ENCODE measurements around the gene TNFRSF1B.

Gene TNFRSF1B

DNA sequence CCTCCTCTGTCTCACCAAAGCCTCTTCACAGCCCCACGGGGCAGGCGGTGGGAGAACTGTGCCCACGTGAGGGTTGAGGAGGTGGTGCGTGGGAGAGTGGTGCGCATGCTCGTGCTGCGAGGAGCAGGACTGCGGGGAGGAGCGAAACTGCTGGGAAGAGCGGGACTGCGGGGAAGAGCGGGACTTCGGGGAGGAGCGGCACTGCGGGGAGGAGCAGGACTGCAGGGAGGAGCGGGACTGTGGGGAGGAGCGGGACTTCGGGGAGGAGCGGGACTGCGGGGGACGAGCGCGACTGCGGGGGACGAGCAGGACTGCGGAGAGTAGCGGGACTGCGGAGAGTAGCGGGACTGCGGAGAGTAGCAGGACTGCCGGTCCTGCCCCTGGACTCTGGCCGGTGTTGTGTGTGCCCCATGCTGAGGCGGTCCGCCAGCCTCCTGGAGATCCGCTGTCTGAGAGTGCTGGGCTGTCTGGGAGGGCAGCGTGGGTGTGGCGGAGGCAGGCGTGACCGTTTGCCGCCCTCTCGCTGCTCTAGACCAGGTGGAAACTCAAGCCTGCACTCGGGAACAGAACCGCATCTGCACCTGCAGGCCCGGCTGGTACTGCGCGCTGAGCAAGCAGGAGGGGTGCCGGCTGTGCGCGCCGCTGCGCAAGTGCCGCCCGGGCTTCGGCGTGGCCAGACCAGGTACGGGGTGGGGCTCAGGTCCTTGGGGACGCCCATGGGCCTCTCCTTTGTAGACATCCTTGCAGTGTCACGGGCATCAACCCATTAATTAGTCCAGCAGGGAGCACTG lies 24.6 kb downstream of the TNFRSF1B start:
- no peak for DNase-seq (ENCODE audit: low spot score)

DNA sequence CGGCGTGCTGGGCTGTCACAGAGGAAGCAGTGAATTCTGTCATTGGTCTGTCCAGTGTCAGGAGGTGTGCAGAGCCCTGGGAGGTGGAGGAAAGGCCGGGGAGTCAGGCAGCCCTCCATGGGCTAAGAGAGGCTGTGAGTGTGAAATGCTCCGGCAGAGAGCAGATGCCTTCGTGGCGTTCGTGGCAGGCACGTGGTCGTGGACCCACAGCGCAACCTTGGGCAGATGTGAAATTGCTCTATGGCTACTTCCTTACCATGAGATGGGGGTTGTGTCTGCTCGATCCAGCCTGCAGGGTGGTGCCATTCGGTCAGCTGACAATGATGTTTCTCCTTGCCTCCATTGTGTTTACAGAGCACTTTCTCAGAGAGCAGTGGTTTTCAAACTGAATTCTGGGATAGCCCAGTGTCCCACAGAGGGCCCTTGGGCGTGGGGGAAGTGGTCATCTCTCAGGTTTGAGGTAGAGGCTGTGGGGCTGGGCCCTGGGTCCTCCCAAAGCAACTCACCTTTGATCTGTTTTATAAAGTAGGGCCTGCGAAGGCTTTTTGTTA lies 27.9 kb downstream of the TNFRSF1B start:
- no peak for DNase-seq (ENCODE audit: low spot score)

DNA sequence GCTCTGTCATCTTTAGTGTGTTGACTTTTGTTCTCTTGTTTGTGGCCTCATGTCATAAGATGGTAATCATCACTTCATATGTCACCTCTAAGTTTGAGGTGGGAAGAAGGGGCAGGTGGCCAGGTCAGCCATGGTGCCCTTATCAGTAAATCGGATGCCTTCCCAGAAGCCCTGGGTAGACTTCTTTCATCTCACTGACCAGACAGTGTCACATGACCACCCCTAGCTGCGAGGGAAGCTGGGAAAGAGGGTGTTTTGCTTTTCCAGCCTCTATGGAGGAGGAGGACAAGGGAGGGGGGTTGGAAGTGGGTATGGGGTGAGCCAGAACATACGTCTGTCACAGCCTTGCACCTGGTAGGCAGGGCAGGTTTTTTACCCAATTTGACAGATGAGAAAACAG lies 28.6 kb downstream of the TNFRSF1B start:
- DNase-seq (ENCODE audit: low spot score) = no peak

DNA sequence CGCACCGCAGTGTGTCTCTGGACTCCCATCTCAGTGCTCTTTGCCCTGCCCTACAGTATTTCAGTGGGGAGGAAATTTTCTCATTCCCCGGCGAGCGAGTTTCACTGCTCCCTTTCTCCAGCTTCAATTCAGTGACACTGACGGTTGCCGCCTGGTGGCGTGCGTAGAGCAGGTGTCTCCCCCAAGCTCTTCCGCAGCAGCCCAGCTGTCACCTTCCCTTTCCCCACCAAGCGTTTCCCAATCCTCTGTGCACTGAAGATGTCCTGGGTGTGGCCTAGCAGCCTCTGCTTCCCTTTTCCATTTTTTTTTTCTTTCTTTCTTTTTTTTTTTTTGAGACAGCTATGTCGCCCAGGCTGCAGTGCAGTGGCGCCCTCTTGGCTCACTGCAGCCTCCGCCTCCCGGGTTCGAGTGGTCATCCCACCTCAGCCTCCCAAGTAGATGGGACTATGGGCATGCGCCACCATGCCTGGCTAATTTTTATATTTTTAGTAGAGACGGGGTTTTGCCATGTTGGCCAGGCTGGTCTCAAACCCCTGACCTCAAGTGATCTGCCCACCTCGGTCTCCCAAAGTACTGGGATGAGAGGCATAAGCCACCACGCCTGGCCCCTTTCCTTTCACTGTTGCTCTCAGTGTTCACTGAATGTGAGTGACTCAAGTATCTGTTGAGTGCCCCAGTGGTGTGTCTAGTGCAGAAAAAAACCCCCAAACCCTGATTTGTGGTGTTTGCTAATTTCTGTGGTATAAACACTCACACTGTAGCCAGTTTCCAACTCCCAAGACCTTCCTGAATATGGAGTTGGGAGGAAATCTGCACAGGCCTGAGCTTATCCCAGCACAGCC lies 30.1 kb downstream of the TNFRSF1B start:
- no peak for DNase-seq (ENCODE audit: low spot score)

DNA sequence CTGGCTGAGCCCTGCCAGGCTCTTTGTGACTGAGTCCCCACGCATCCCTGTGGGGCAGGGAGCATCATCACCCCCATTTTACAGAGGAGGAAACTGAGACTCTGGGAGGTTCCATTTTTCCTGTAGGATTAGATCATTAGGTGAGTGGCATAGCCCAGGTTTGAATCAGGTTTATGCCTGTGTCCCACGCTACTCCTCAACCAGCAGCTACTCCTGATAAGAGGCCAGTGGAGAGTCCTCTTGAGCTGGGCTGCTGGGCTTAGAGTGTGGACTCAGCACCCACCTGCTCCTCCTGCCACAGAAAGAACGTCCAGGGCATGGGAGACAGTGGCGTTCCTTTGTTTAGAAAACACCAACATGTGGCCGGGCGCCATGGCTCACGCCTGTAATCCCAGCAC lies 30.7 kb downstream of the TNFRSF1B start:
- DNase-seq (ENCODE audit: low spot score) = no peak

DNA sequence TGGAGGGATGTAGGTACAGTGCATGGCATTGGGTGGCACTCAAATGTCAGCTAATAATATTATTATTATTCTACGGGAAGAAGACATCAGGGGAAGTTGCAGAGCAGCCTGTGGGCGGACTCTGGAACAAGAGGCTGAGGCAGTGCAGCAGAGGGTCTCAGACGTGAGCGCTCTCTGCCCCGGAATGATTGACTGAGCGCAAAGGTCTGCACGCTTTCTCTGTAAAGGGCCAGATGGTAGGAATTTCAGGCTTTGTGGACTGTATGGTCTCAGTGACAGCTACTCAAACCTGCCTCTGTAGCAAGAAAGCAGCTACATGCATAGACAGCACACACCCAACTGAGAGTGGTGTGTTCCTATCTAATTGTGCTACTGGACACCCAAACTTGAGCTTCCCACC lies 33.4 kb downstream of the TNFRSF1B start:
- DNase-seq (ENCODE audit: low spot score) = no peak

DNA sequence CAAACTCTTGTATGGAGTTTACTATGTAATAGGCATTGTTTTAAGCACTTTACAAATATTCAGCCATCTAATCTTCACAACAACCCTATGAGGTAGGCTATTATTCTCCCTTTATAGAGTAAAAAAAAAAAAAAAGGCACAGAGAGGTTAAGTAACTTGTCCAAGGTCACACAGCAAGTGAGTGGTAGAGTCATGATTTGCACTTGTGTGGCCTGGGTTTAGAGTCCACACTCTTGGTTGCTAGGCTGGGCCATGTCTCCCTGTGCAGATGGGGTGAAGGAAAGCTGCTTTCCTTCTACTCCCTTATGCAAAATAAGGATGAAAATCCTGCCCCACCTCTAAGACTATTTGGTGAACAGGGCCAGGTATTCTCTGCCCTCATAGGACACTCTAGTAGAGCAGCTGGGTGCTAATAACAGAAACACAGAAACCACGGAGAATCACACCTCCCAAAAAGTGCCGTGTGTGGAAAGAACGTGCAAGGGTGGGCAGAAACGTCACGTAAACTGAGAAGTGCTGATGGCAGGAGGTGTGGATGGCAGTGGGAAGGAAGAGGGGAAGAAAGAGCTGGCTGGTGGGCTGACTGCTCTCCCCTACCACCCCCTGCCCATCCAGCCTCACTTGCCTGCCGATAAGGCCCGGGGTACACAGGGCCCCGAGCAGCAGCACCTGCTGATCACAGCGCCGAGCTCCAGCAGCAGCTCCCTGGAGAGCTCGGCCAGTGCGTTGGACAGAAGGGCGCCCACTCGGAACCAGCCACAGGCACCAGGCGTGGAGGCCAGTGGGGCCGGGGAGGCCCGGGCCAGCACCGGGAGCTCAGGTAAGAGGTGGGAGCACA lies 34.8 kb downstream of the TNFRSF1B start:
- no peak for DNase-seq (ENCODE audit: low spot score)

DNA sequence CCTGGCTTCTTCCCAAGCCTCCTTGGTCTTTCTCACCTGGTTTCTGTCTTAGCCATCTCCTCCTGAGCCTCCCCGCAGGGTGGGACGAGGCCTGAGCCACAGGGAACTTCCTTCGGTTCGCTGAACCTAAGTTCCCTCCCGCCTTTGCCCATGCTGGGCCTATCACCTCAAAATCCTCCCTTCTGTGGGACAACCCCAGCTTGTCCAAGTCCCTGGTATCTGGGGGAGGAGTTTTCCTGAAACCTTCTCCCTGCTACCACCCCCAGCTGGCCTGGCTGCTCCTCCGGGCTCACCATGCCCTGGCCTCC lies 35.4 kb downstream of the TNFRSF1B start:
- DNase-seq (ENCODE audit: low spot score) = no peak

DNA sequence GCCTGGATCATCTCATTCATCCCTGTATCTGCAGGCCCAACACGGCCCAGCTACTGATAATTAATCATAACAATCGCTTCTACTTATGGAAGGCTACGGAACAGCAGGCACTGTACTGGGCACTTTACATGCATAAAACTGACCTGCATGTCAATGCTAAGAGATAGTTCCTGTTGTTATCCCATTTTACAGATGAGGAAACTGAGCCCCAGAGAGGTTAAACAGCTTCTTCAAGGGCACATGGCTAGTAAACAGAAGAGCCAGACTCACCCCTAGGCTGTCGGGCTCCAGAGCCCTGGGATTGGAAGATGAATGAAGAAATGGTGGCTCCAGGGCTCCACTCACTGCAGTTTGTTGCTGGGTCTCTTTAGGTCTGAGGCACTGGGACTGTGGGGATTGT lies 35.8 kb downstream of the TNFRSF1B start:
- no peak for DNase-seq (ENCODE audit: low spot score)

DNA sequence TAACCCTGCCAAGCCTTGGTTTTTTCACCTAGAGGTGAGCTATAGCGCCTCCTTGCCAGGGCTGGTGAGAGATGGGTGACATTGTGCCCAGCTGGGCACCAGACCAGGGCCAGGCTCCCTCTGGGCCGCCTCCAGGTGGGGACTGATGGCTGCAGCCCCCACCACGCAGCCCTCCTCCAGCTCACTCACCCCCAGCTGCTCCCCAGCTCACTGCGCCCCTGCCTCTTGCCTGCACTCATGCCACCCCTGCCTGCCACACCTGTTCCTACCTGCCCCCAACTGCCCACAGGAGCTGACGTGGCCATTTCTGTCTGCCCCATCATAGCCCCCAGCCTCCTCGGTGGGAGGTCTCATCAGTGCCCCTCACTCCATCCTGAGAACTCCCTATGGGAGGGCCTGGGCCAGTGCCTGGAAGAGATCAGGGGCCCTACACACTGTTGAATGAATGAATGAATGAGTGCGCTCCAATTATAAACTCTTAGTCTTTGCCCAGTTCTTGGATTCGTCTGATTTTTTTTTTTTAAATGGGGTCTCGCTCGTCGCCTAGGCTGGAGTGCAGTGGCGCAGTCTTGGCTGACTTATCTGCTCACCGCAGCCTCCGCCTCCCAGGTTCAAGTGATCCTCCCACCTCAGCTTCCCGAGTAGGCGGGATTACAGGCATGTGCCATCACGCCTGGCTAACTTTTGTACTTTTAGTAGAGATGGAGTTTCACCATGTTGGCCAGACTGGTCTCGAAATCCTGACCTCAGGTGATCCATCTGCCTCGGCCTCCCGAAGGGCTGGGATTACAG lies 36.6 kb downstream of the TNFRSF1B start:
- no peak for DNase-seq (ENCODE audit: low spot score)

DNA sequence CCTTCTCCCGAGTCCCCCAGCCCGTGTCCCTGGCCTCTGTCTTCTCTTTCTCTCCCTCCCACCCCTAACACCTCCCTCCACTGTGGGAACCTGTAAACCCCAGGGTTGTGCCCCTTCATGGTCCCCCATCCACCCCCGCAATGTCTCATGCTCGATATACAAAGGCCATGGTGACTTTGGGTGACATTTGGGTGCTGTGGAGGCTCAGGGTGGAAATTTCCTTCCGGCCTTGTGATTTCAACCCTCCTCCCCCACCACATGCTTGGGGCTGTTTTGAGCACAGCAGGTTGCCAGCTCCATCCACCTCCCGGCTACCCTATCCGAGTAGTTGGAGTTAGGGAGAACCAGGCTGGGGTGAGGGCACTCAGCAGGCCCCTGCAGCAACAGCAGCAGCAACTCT lies 37.3 kb downstream of the TNFRSF1B start:
- DNase-seq (ENCODE audit: low spot score) = no peak

DNA sequence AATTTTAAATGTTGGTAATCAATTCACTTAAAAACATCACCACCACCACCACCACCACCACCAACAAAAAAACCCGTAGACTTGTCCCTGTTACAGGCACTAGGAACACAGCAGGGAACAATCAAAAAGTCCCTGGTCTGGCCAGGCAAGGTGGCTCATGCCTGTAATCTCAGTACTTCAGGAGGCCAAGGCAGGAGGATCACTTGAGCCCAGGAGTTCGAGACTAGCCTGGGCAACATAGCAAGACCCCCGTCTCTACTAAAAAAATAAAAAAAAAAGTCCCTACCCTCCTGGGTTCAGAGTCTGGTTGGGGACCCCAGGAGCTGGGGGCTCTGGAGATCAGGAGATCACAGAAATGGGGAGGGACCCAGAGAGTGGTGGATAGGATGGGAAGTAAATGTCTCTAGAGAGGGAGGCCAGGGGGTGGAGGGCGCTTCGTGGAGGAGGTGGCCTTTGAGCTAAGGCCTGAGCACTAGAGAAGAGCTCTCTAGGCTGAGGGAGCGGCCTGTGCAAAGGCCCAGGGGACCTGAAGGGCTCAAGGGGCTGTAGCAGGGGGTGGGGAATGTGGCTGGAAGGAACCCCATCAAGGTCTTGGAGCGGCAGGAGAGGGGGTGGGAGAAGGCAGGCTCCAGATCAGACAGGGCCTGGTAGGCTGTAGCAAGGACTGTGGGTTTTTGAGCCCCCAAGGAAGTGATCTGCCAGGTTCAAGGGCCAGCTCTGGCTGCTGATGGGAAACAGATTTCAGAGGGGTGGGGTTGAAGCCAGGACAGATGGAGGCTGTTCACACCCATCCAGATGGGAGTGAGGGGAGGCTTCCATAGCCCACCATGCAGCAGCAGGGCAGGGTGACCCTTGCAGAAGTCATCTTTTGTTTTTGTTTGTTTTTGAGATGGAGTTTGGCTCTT lies 38.2 kb downstream of the TNFRSF1B start:
- no peak for DNase-seq (ENCODE audit: low spot score)

DNA sequence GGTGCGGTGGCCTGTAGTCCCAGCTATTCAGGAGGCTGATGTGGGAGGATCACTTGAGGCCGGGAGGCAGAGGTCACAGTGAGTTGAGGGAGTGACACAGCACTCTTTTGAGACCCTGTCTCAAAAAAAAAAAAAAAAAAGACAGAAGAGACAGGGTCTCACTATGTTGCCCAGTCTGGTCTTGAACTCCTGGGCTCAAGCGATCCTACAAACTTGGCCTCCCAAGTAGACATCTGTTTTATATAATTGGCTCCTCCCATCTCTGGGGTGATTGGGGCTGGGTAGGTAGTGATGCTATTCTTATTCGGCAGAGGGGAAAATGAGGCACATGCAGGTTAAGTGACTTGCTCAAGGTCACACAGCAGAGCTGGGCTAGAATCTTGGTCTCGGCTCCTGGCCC lies 39.4 kb downstream of the TNFRSF1B start:
- no peak for DNase-seq (ENCODE audit: low spot score)

DNA sequence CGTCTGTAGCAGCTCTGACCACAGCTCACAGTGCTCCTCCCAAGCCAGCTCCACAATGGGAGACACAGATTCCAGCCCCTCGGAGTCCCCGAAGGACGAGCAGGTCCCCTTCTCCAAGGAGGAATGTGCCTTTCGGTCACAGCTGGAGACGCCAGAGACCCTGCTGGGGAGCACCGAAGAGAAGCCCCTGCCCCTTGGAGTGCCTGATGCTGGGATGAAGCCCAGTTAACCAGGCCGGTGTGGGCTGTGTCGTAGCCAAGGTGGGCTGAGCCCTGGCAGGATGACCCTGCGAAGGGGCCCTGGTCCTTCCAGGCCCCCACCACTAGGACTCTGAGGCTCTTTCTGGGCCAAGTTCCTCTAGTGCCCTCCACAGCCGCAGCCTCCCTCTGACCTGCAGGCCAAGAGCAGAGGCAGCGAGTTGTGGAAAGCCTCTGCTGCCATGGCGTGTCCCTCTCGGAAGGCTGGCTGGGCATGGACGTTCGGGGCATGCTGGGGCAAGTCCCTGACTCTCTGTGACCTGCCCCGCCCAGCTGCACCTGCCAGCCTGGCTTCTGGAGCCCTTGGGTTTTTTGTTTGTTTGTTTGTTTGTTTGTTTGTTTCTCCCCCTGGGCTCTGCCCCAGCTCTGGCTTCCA lies 40.1 kb downstream of the TNFRSF1B start:
- DNase-seq (ENCODE audit: low spot score) = no peak

DNA sequence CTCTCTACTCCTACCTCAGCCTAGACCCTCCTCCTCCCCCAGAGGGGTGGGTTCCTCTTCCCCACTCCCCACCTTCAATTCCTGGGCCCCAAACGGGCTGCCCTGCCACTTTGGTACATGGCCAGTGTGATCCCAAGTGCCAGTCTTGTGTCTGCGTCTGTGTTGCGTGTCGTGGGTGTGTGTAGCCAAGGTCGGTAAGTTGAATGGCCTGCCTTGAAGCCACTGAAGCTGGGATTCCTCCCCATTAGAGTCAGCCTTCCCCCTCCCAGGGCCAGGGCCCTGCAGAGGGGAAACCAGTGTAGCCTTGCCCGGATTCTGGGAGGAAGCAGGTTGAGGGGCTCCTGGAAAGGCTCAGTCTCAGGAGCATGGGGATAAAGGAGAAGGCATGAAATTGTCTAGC lies 41.5 kb downstream of the TNFRSF1B start:
- DNase-seq (ENCODE audit: low spot score) = no peak

DNA sequence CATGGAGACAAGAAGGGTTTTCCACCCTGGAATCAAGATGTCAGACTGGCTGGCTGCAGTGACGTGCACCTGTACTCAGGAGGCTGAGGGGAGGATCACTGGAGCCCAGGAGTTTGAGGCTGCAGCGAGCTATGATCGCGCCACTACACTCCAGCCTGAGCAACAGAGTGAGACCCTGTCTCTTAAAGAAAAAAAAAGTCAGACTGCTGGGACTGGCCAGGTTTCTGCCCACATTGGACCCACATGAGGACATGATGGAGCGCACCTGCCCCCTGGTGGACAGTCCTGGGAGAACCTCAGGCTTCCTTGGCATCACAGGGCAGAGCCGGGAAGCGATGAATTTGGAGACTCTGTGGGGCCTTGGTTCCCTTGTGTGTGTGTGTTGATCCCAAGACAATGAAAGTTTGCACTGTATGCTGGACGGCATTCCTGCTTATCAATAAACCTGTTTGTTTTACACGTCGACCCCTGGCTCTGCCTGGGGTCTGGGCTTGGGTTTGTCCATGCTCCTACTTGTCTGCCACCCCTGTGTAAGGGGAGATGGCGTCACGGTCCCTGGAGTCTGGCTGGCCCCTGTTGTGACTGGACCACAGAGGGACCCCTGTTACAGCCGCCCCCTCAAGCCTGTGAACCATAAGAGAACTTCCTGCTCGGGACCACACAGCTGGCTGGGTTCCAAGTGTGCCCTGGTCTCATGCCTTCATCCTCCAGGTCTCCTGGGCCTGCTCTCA lies 42.1 kb downstream of the TNFRSF1B start:
- peak; percentile 76 for DNase-seq (ENCODE audit: low spot score)

DNA sequence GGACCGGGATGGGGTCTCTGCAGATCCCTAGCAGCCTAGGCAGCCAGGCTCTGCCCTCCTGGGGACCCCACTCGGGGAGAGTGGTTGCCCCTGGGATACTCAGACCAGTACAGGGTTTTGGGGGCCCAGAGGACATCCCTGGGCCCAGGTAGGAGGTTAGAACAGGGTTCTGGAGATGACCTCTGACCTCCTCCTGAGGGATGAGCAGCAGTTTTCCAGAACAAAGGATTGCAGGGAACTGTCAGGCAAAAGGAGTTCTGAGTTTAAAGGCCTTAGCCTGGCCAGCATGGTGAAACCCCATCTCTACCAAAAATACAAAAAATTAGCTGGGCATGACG lies 42.7 kb downstream of the TNFRSF1B start:
- no peak for DNase-seq (ENCODE audit: low spot score)

DNA sequence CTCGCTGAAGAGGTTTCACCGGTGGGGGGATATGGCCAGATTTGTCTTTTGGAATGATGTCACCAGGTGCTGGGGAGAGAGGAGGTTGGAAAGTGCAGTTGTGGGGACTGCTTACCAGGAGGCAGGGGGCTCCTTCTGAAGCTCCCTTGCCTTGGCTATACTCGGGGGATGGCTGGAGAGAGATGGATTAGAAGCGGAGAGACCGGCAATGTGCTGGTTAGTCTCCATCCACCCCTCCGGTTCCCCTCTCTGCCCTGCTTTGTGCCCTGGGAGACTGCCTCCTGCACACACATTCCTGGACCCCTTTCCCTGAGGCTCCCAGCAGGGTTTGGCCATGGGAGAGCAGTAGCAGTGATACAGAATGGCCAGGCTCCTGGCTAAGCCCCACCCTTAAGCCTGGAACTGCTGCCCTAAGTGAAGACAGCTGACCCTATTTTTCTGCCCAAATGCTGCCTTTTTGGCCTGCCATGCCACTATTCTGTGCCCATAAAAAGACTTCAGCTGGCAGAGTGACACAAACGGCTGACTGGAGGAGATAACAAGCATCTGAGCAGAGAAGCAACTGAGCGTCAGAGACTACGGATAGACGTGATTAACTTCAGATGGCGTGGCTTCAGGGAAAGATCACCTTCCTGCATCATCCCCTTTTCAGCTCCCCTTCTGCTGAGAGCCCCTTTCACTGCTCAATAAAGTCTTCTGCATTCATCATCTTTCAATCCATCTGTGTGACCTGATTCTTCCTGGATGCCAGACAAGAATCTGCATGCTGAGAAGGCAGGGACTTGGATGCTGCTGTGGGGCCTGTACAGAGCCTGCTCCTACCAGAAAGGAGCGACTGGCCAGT lies 48.5 kb downstream of the TNFRSF1B start:
- DNase-seq (ENCODE audit: low spot score) = no peak

DNA sequence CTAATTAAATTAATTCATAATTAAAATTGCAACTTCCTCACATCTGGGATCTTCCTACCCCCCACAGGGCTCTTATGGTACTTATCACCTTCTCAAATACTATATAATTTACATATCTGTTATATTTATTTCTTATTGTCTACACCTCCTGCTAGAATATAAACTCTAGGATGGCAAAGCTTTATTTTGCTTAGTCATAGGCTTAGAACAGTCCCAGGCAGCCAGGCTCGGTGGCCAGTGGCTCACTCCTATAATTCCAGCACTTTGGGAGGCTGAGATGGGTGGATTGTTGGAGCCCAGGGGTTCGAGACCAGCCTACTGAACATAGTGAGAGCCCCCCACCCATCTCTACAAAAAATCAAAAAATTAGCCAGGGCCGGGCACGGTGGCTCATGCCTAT lies 53.0 kb downstream of the TNFRSF1B start:
- DNase-seq (ENCODE audit: low spot score) = no peak

Measured in SW480 (cell line).